Neural progenitor cell (in vitro differentiated cells): ENCODE results near the gene EPHX1. TPM values are rescaled to one million over a fixed set of nuclear protein-coding genes. Genes with fewer than 3 reads are reported as not detected.

ENCODE experiments used
- DNase-seq: peaks from one replicate; pipeline ENCODE4 v3.0.0-alpha.2; 2016; ENCODE audit warnings: low spot score
- H2AFZ ChIP-seq: fragments of 200-600 bp; sonication (generic); replicated peaks from 2 replicates; pipeline ENCODE4 v1.6.1; 2016; ENCODE audit warnings: antibody characterized with exemption
- H3F3A ChIP-seq: fragments of 200-600 bp; sonication (generic); 2 replicates; pipeline ENCODE4 v1.6.1; 2016; ENCODE audit warnings: antibody characterized with exemption, low read depth
- H3K27ac ChIP-seq: fragments of 200-600 bp; sonication (generic); 2 replicates; pipeline ENCODE4 v1.5.1; 2016; ENCODE audit warnings: mild to moderate bottlenecking
- H3K27me3 ChIP-seq: fragments of 200-600 bp; sonication (generic); 2 replicates; pipeline ENCODE4 v1.6.1; 2016; ENCODE audit warnings: mild to moderate bottlenecking, moderate library complexity
- H3K36me3 ChIP-seq: fragments of 200-600 bp; sonication (generic); 2 replicates; pipeline ENCODE4 v1.5.1; 2016
- H3K4me1 ChIP-seq: fragments of 200-600 bp; sonication (generic); 2 replicates; pipeline ENCODE4 v1.6.1; 2016; ENCODE audit warnings: mixed run types
- H3K4me2 ChIP-seq: fragments of 200-600 bp; sonication (generic); 2 replicates; pipeline ENCODE4 v1.6.1; 2016
- H3K4me3 ChIP-seq: fragments of 200-600 bp; sonication (generic); 2 replicates; pipeline ENCODE4 v1.5.1; 2016
- H3K79me2 ChIP-seq: fragments of 200-600 bp; sonication (generic); 2 replicates; pipeline ENCODE4 v1.6.1; 2016; ENCODE audit warnings: low read depth
- H3K9ac ChIP-seq: fragments of 200-600 bp; sonication (generic); 2 replicates; pipeline ENCODE4 v1.6.1; 2016
- H3K9me3 ChIP-seq: fragments of 200-600 bp; sonication (generic); 2 replicates; pipeline ENCODE4 v1.5.1; 2016; ENCODE audit warnings: low read depth
- H4K20me1 ChIP-seq: fragments of 200-600 bp; sonication (generic); 2 replicates; pipeline ENCODE4 v1.6.1; 2016; ENCODE audit warnings: low read depth
- H3K27ac Mint-ChIP-seq: 3 replicates; pipeline ENCODE4 v1.8.0; 2021; ENCODE audit warnings: mixed read lengths
- H3K27me3 Mint-ChIP-seq: 2 replicates; pipeline ENCODE4 v1.8.0; 2022; ENCODE audit warnings: low read depth, mild to moderate bottlenecking, inconsistent platforms, moderate library complexity, mixed read lengths; ENCODE audit not compliant: insufficient read depth
- H3K36me3 Mint-ChIP-seq: 3 replicates; pipeline ENCODE4 v1.8.0; 2021; ENCODE audit warnings: mixed read lengths
- H3K4me1 Mint-ChIP-seq: 3 replicates; pipeline ENCODE4 v1.8.0; 2021; ENCODE audit warnings: mixed read lengths
- H3K4me3 Mint-ChIP-seq: 3 replicates; pipeline ENCODE4 v1.8.0; 2021; ENCODE audit warnings: mild to moderate bottlenecking, moderate library complexity, mixed read lengths
- H3K9me3 Mint-ChIP-seq: 3 replicates; pipeline ENCODE4 v1.8.0; 2020; ENCODE audit warnings: mixed read lengths
- EZH2 ChIP-seq: fragments of 200-600 bp; sonication (generic); IDR thresholded peaks from 2 replicates; pipeline ENCODE4 v1.6.1; 2017; ENCODE audit warnings: antibody characterized with exemption, mild to moderate bottlenecking, moderate library complexity
- EZH2phosphoT487 ChIP-seq: fragments of 200-600 bp; sonication (generic); IDR thresholded peaks from 2 replicates; pipeline ENCODE4 v1.6.1; 2017; ENCODE audit warnings: antibody characterized with exemption
- total RNA-seq: library from RNA; depleted of rRNA; stranded (reverse); fragments of >200 nt; gene quantifications from 2 replicates; pipeline ENCODE4 v1.2.3, GENCODE V29; 2015; ENCODE audit warnings: low replicate concordance
- TF ChIP-seq, protein P1 (sequence below): fragments of 200-600 bp; sonication (generic); IDR thresholded peaks from 2 replicates; pipeline ENCODE4 v1.5.1; 2017; ENCODE audit warnings: antibody characterized with exemption, mild to moderate bottlenecking

The EPHX1 gene
- total RNA-seq, 1 donor from 2014 or later = 4.3 TPM

DNA sequence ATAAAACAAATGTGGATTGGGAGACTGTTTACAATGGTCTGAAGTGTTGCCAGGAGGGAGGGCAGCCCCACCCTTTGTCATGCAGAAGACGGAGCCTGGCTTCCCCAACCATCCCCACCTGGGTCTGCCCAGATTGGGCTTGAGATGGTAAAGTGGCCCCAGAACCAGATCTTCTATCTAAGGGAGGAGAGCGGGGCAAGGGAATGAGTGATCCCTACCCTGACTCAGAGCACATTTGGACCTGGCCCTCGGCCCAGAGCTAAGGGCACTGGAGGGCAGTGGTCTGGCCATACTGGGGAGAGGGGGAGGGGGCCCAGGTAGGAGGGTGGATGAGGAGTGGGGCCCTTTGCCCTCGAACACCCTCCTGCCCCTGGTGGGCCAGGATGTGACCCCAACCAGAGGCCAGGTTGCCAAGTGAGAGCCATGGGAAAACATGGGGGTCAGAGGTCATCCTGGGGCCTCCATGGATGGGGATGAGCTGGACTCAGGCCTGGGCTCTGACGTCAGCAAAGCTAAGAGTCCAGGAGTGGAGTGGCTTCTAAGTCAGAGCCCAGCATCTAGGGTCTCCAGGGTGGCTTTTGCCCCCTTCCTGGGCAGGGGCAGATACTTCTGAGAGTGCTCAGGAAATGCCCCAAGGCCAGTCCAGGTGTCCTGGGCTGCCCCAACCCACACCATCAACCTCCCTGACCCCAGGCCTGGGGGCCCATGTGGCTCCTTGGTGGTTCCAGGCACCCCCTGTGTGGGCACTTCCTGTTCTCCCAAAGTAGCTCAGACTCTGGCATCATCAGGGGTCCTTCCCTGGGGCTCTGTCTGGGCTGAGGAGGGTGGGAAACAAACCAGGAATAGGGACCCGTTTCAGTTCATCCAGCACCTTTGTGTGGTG, 80.7 kb downstream of the EPHX1 start:
- H3K27ac Mint-ChIP-seq = no peak overlapping the region
- H3K36me3 Mint-ChIP-seq = no peaks in the 10 kb centered on the region
- Histone ChIP-seq H3K27ac (no peak overlapping the region), H3K4me2 (no peak overlapping the region), H3K9me3 (no peaks in the 10 kb centered on the region), H3K4me1 (no peaks in the 10 kb centered on the region), H3K79me2 (no peaks in the 10 kb centered on the region), H4K20me1 (no peaks in the 10 kb centered on the region), H2AFZ (no peak overlapping the region), H3K4me3 (no peak overlapping the region), H3K9ac (no peak overlapping the region), H3K36me3 (no peaks in the 10 kb centered on the region), H3F3A (peaks cover 9% of the 10 kb centered on the region), H3K27me3 (peaks cover 45% of the 10 kb centered on the region)
- TF ChIP-seq, protein P1, sequence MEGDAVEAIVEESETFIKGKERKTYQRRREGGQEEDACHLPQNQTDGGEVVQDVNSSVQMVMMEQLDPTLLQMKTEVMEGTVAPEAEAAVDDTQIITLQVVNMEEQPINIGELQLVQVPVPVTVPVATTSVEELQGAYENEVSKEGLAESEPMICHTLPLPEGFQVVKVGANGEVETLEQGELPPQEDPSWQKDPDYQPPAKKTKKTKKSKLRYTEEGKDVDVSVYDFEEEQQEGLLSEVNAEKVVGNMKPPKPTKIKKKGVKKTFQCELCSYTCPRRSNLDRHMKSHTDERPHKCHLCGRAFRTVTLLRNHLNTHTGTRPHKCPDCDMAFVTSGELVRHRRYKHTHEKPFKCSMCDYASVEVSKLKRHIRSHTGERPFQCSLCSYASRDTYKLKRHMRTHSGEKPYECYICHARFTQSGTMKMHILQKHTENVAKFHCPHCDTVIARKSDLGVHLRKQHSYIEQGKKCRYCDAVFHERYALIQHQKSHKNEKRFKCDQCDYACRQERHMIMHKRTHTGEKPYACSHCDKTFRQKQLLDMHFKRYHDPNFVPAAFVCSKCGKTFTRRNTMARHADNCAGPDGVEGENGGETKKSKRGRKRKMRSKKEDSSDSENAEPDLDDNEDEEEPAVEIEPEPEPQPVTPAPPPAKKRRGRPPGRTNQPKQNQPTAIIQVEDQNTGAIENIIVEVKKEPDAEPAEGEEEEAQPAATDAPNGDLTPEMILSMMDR = no peak
- no peak for TF ChIP-seq EZH2phosphoT487
- no peak for TF ChIP-seq EZH2
- DNase-seq = no peak
- peaks cover 8% of the 10 kb centered on the region for H3K27me3 Mint-ChIP-seq
- H3K4me3 Mint-ChIP-seq = no peak overlapping the region
- H3K4me1 Mint-ChIP-seq = peaks cover 13% of the 10 kb centered on the region
- H3K9me3 Mint-ChIP-seq = no peaks in the 10 kb centered on the region

DNA sequence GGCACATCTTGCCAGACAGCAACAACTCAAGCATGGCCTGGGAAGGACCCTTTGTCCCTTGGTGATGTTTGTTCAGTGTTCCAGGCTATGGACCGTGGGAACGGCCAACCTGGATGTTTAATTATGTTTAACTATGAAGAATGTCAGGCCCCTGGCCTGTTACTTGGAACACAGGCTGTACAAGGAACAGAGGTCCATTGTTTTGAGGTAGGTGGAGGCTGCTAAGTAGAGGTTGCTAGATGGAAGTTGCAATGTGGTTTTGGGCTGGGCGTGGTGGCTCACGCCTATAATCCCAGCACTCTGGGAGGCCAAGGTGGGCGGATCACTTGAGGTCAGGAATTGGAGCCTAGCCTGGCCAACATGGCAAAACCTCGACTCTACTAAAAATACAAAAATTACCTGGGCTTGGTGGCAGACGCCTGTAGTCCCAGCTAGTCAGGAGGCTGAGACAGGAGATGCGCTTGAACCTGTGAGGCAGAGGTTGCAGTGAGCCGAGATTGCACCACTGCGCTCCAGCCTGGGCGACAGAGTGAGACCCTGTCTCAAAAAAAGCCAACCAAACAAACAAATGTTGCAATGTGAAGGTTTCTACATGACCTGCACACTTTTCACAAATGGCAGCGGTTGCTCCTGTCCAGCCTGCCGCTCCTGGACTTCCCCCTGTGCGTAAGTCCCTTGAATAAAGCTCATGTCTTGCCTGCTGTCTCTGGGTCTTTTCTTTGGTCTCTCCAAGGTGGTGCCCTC, 81.5 kb downstream of the EPHX1 start:
- no peaks in the 10 kb centered on the region for H3K9me3 ChIP-seq
- H3K9me3 Mint-ChIP-seq = no peaks in the 10 kb centered on the region
- H3K4me3 Mint-ChIP-seq = no peak overlapping the region
- H3K79me2 ChIP-seq = no peaks in the 10 kb centered on the region
- TF ChIP-seq EZH2 (no peak), EZH2phosphoT487 (no peak)
- TF ChIP-seq, protein P1 = no peak
- no peak overlapping the region for H3K27ac ChIP-seq
- H3K27me3 ChIP-seq = peaks cover 37% of the 10 kb centered on the region
- H3K4me3 ChIP-seq = no peak overlapping the region
- H2AFZ ChIP-seq = no peak overlapping the region
- H3K36me3 Mint-ChIP-seq = no peaks in the 10 kb centered on the region
- H4K20me1 ChIP-seq = no peaks in the 10 kb centered on the region
- no peak overlapping the region for H3K4me2 ChIP-seq
- H3F3A ChIP-seq = peaks cover 4% of the 10 kb centered on the region
- DNase-seq = no peak
- H3K36me3 ChIP-seq = no peaks in the 10 kb centered on the region
- no peaks in the 10 kb centered on the region for H3K4me1 ChIP-seq
- peaks cover 13% of the 10 kb centered on the region for H3K4me1 Mint-ChIP-seq
- peaks cover 8% of the 10 kb centered on the region for H3K27me3 Mint-ChIP-seq
- no peak overlapping the region for H3K9ac ChIP-seq
- H3K27ac Mint-ChIP-seq = no peak overlapping the region

DNA sequence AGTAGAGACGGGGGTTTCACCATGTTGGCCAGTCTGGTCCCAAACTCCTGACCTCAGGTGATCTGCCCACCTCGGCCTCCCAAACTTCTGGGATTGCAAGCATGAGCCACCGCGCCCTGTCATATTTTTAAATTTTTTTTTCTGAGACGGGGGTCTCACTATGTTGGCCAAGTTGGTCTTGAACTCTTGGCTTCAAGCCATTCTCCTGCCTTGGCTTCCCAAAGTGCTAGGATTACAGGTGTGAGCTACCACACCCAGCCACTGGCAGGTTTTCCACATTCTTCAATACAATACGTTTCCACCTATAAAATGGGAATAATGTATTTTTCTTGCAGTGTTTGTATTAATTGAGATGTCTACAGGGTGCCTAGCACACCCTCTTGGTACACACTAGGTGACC, 82.4 kb downstream of the EPHX1 start:
- no peak overlapping the region for H3K4me3 ChIP-seq
- no peaks in the 10 kb centered on the region for H3K4me1 ChIP-seq
- no peaks in the 10 kb centered on the region for H3K9me3 ChIP-seq
- peaks cover 28% of the 10 kb centered on the region for H3K27me3 ChIP-seq
- no peak overlapping the region for H3K27ac ChIP-seq
- H3K4me3 Mint-ChIP-seq = no peak overlapping the region
- DNase-seq = no peak
- H3K79me2 ChIP-seq = no peaks in the 10 kb centered on the region
- TF ChIP-seq, protein P1 = no peak
- TF ChIP-seq EZH2phosphoT487 (no peak), EZH2 (no peak)
- H3K9ac ChIP-seq = no peak overlapping the region
- no peak overlapping the region for H3K4me2 ChIP-seq
- H2AFZ ChIP-seq = no peak overlapping the region
- no peaks in the 10 kb centered on the region for H3K36me3 ChIP-seq
- no peak overlapping the region for H3K27ac Mint-ChIP-seq
- H4K20me1 ChIP-seq = no peaks in the 10 kb centered on the region
- peaks cover 8% of the 10 kb centered on the region for H3K27me3 Mint-ChIP-seq
- no peaks in the 10 kb centered on the region for H3K9me3 Mint-ChIP-seq
- H3K36me3 Mint-ChIP-seq = no peaks in the 10 kb centered on the region
- H3K4me1 Mint-ChIP-seq = peaks cover 10% of the 10 kb centered on the region
- peaks cover 3% of the 10 kb centered on the region for H3F3A ChIP-seq

Other genes with a start within 250 kb of the EPHX1 start
- 230 and 346 TPM in 2 replicates for gene ENAH, start 157.0 kb upstream of the EPHX1 start, total RNA-seq
- 751 and 1,104 TPM in 2 replicates for gene SRP9, start 32.3 kb upstream of the EPHX1 start, total RNA-seq
- 5.1 and 12.3 TPM in 2 replicates for gene TMEM63A, start 72.3 kb downstream of the EPHX1 start, total RNA-seq
- gene LEFTY1, start 79.0 kb downstream of the EPHX1 start, total RNA-seq = not detected in 2 replicates
- 23.8 and 54.7 TPM in 2 replicates for gene PYCR2, start 114.1 kb downstream of the EPHX1 start, total RNA-seq
- gene LEFTY2, start 131.1 kb downstream of the EPHX1 start, total RNA-seq = not detected in 2 replicates
- 18.8 and 29.2 TPM in 2 replicates for gene SDE2, start 189.2 kb downstream of the EPHX1 start, total RNA-seq